ENCODE measurements around the gene ARHGEF28. TPM values are rescaled to one million over a fixed set of nuclear protein-coding genes. Genes with fewer than 3 reads are reported as not detected.

Gene ARHGEF28
- total and polyA plus RNA-seq, 2 donors (not counting 1 experiment from before 2014, with no cell fraction given), result not detected

DNA sequence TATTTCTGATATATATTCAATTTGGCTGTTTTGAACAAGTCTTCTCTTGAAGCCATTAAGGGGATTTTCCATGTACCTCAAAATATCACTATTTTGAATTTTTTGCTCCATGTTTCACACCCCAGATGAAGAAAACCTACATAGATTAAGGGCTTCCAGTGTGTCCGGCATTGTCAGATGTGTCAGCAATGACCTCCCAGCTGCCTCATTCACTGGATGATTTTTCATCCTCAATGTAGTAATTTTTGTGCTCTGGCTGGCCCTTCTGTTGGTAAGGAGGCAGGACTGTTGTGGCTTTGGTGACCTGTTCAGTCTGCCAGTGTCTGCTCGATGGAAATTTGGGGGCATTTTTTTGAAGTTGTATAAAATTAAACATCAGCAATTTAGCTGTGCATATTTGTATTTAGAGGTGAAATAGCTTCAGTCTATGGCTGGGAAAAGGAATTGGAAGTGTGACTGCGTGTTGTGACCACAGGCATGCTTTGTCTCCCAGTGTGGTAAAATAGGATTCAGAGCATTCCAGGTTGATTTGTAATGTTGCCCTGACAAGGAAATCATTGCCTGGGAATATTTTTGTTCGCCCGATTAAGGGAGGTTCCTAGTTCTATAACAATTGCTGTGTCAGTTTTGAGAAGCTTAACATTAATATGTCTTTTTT is 312.4 kb downstream of the ARHGEF28 start:
- Histone ChIP-seq H3K4me1 (ENCODE audit: control insufficient read depth in 2 of 2, insufficient read depth in 2 of 2, low read length in 2 of 2) (no peaks in the 10 kb centered on the region), H3K9ac (ENCODE audit: low read length) (no peak overlapping the region), H3K27me3 (replicated peaks in 1 of 4; ENCODE audit: control extremely low read depth in 1 of 4, control insufficient read depth in 3 of 4, insufficient read depth in 4 of 4, low read length in 3 of 4) (peaks cover 0 to 4% (median 0%) of the 10 kb centered on the region in 4 experiments), H4K20me1 (ENCODE audit: control insufficient read depth, insufficient read depth, low read length, poor library complexity, severe bottlenecking) (no peaks in the 10 kb centered on the region), H3K4me2 (replicated peaks; ENCODE audit: low read depth, low read length, poor library complexity, severe bottlenecking) (no peak overlapping the region), H2AFZ (ENCODE audit: insufficient read depth, low read depth, low read length, poor library complexity, severe bottlenecking) (no peak overlapping the region), H3K79me2 (ENCODE audit: control insufficient read depth, insufficient read depth, low read length) (no peaks in the 10 kb centered on the region), H3K36me3 (replicated peaks in 1 of 2; ENCODE audit: control extremely low read depth in 1 of 2, control insufficient read depth in 1 of 2, extremely low read depth in 1 of 2, insufficient read depth in 2 of 2, low read length in 1 of 2) (no peaks in the 10 kb centered on the region), H3K27ac (ENCODE audit: low read length in 2 of 2) (no peak overlapping the region), H3K9me3 (ENCODE audit: control extremely low read depth in 1 of 3, control insufficient read depth in 2 of 3, insufficient read depth in 1 of 3, low read length in 2 of 3) (peaks cover 0 to 4% (median 3%) of the 10 kb centered on the region in 3 donors), H3K4me3 (ENCODE audit: control extremely low read depth in 1 of 5, extremely low read depth in 1 of 5, insufficient read depth in 1 of 5, low read depth in 2 of 5, low read length in 4 of 5) (no peak overlapping the region)
- ChIA-PET CTCF (no interaction called here), POLR2A (no interaction called here)
- no peaks in the 10 kb centered on the region for H3K4me1 Mint-ChIP-seq
- intact Hi-C loops (cut with micrococcal nuclease), result no loop called here
- ATAC-seq (ENCODE audit: low read depth), result no peak
- H3K4me3 Mint-ChIP-seq, result no peak overlapping the region
- H3K27me3 Mint-ChIP-seq, result peaks cover 26% of the 10 kb centered on the region
- H3K27ac Mint-ChIP-seq, result no peak overlapping the region
- TF ChIP-seq EZH2 (IDR thresholded peaks at IDR 0.05; ENCODE audit: borderline replicate concordance, insufficient read depth, low read depth, low read length, poor library complexity, severe bottlenecking), result no peak
- TF ChIP-seq, protein P1, sequence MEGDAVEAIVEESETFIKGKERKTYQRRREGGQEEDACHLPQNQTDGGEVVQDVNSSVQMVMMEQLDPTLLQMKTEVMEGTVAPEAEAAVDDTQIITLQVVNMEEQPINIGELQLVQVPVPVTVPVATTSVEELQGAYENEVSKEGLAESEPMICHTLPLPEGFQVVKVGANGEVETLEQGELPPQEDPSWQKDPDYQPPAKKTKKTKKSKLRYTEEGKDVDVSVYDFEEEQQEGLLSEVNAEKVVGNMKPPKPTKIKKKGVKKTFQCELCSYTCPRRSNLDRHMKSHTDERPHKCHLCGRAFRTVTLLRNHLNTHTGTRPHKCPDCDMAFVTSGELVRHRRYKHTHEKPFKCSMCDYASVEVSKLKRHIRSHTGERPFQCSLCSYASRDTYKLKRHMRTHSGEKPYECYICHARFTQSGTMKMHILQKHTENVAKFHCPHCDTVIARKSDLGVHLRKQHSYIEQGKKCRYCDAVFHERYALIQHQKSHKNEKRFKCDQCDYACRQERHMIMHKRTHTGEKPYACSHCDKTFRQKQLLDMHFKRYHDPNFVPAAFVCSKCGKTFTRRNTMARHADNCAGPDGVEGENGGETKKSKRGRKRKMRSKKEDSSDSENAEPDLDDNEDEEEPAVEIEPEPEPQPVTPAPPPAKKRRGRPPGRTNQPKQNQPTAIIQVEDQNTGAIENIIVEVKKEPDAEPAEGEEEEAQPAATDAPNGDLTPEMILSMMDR (IDR thresholded peaks at IDR 0.05), result no peak
- WGBS (ENCODE audit: insufficient coverage), result 87% methylated on average over 3 of the region's 5 CpGs
- H3K9me3 Mint-ChIP-seq (ENCODE audit: insufficient read depth), result peaks cover 3% of the 10 kb centered on the region
- DNase-seq, result no peak

DNA sequence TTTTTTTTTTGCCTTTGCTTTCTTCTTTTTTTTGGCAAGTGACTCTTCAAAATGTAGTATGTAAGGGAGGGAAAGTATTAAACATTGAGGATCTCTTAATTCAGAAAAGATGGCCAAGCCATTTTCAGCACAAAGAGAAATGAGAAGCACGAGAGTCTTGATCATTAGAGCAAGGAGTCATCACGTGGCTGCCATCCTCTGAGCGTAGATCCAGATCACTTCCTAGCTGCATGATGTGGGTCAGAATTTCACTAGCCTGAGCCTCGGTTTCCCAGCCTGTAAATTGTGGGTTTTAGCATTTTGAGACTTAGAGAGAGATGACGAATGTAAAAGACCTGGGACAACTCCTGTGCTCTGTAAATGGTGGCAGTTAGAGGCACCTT is 312.9 kb downstream of the ARHGEF28 start:
- H3K9ac ChIP-seq (ENCODE audit: low read length), result no peak overlapping the region
- H3K27ac Mint-ChIP-seq, result no peak overlapping the region
- 67% methylated on average over 5 of the region's 5 CpGs for WGBS (ENCODE audit: insufficient coverage)
- no peak overlapping the region for H3K27ac ChIP-seq (ENCODE audit: low read length in 2 of 2)
- ATAC-seq (ENCODE audit: low read depth) (no peak), DNase-seq (no peak)
- H3K9me3 ChIP-seq (ENCODE audit: control extremely low read depth in 1 of 3, control insufficient read depth in 2 of 3, insufficient read depth in 1 of 3, low read length in 2 of 3), result peaks cover 0 to 4% (median 3%) of the 10 kb centered on the region in 3 donors
- H2AFZ ChIP-seq (ENCODE audit: insufficient read depth, low read depth, low read length, poor library complexity, severe bottlenecking), result no peak overlapping the region
- H3K4me1 ChIP-seq (ENCODE audit: control insufficient read depth in 2 of 2, insufficient read depth in 2 of 2, low read length in 2 of 2), result no peaks in the 10 kb centered on the region
- no peak overlapping the region for H3K4me2 ChIP-seq (replicated peaks; ENCODE audit: low read depth, low read length, poor library complexity, severe bottlenecking)
- H3K27me3 ChIP-seq (replicated peaks in 1 of 4; ENCODE audit: control extremely low read depth in 1 of 4, control insufficient read depth in 3 of 4, insufficient read depth in 4 of 4, low read length in 3 of 4), result peaks cover 0 to 4% (median 0%) of the 10 kb centered on the region in 4 experiments
- H3K4me3 Mint-ChIP-seq, result no peak overlapping the region
- H3K79me2 ChIP-seq (ENCODE audit: control insufficient read depth, insufficient read depth, low read length), result no peaks in the 10 kb centered on the region
- POLR2A ChIA-PET, result no interaction called here
- H4K20me1 ChIP-seq (ENCODE audit: control insufficient read depth, insufficient read depth, low read length, poor library complexity, severe bottlenecking), result no peaks in the 10 kb centered on the region
- peaks cover 3% of the 10 kb centered on the region for H3K9me3 Mint-ChIP-seq (ENCODE audit: insufficient read depth)
- intact Hi-C loops (cut with micrococcal nuclease), result no loop called here
- CTCF ChIA-PET, result no interaction called here
- H3K27me3 Mint-ChIP-seq, result peaks cover 27% of the 10 kb centered on the region
- H3K36me3 ChIP-seq (replicated peaks in 1 of 2; ENCODE audit: control extremely low read depth in 1 of 2, control insufficient read depth in 1 of 2, extremely low read depth in 1 of 2, insufficient read depth in 2 of 2, low read length in 1 of 2), result no peaks in the 10 kb centered on the region
- H3K4me1 Mint-ChIP-seq, result no peaks in the 10 kb centered on the region
- TF ChIP-seq, protein P1 (IDR thresholded peaks at IDR 0.05), result no peak
- no peak for TF ChIP-seq EZH2 (IDR thresholded peaks at IDR 0.05; ENCODE audit: borderline replicate concordance, insufficient read depth, low read depth, low read length, poor library complexity, severe bottlenecking)
- no peak overlapping the region for H3K4me3 ChIP-seq (ENCODE audit: control extremely low read depth in 1 of 5, extremely low read depth in 1 of 5, insufficient read depth in 1 of 5, low read depth in 2 of 5, low read length in 4 of 5)

Data from B cell (primary cell).